NCI-H2196 treated with DMSO at 0.1 percent for 48 hours (cell line): ENCODE data around the gene SYT11.
"Not testable (repeated sequence)": the region's sequence is repeated elsewhere in the genome, so short reads cannot be mapped to it uniquely, and the experiment has no call there.

Experiments
- DNase-seq: peaks from one replicate; lab custom pipeline; 2025; ENCODE audit not compliant: unreplicated experiment; lab: John Stamatoyannopoulos, UW

The SYT11 gene, protein sequence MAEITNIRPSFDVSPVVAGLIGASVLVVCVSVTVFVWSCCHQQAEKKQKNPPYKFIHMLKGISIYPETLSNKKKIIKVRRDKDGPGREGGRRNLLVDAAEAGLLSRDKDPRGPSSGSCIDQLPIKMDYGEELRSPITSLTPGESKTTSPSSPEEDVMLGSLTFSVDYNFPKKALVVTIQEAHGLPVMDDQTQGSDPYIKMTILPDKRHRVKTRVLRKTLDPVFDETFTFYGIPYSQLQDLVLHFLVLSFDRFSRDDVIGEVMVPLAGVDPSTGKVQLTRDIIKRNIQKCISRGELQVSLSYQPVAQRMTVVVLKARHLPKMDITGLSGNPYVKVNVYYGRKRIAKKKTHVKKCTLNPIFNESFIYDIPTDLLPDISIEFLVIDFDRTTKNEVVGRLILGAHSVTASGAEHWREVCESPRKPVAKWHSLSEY

DNA sequence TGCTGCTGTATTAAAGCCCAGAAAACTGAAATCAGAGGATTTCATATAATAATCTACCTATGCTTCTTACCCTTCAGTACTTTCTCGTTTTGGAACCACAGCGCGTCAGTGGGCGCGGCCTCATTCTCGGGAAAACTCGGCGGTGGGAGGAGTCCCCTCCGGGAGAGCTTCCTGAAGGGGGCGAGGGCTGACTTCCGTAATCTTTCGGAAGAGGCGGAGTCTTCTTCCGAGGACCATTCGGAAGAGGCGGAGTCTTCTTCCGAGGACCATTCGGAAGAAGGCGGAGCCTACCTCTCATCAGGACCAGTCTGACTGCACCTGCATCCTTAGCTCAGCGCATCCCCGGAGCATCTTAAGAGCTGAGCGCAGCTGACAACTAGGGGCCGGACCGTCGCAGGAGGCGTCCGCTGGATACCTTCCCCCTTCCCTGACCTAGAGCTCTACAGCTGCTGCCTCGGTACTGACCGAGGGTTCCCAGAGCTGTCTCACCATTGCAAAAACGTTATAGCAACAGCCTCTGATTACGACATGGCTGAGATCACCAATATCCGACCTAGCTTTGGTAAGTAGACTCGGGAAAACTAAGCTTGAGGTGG, at the start of gene SYT11:
Gene SYT11 (plus strand): TSS at position 334 of the 596 bp plus-strand sequence. CDS start 195 bp downstream, at position 529.
- DNase-seq, result peak; percentile 93

DNA sequence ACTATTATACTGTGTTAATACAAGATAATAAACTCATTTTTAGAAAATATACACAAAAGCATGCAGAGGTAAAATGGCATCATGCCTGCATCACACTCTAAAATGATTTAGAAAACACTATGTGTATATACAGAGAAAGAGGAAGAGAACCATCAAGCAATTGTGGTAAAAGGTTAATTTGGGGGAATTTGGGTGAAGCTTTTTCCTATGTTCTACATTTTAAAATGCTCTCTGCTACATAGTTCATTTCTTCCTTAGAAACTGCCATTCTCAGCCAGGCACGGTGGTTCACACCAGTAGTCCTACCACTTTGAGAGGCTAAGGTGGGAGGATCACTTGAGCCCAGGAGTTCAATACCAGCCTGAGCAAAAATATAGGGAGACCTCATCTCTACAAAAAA, 46.5 kb upstream of the SYT11 start:
- no peak for DNase-seq

- no peak for DNase-seq
Measured at GRCh38 chr1:155813672-155814071, 45.7 kb upstream of the SYT11 start.

DNA sequence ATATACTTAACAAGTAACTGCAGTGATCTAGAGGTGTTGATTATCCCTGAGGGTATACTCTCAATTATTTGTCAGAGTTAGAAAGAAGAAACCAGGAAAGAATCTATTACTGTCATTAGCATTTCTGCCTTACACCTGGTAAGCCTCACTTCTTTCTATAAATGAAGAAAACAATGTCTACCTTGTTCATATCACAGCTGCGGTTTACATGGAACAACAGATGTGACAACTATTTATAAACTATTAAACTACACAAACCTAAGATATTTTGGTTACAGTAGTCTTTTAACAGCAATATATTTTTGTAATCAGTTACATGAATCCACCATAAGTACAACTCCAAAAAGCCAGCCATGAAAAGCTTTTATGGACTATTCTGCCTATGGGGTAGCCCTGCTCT, 43.0 kb upstream of the SYT11 start:
- no peak for DNase-seq

DNA sequence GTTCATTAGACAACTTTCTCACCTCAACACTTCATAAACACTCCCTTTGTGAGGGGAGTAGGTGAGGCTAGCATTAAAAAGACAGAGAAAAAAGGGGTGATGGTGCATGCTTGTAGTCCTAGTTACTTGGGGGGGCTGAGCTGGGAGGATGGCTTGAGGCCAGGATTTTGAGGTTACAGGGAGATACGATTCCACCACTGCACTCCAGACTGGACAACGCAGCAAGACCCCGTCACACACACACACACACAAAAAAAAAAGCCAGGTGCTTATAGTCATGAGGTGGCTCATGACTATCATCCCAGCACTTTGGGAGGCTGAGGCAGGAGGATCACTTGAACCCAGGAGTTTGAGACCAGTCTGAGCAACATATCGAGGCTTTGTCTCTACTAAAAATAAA, 31.9 kb upstream of the SYT11 start:
- no peak for DNase-seq

GRCh38 chr1:155831279-155831976, 27.9 kb upstream of the SYT11 start:
- no peak for DNase-seq

- DNase-seq, result no peak
Measured at GRCh38 chr1:155833665-155834295, 25.6 kb upstream of the SYT11 start.

DNA sequence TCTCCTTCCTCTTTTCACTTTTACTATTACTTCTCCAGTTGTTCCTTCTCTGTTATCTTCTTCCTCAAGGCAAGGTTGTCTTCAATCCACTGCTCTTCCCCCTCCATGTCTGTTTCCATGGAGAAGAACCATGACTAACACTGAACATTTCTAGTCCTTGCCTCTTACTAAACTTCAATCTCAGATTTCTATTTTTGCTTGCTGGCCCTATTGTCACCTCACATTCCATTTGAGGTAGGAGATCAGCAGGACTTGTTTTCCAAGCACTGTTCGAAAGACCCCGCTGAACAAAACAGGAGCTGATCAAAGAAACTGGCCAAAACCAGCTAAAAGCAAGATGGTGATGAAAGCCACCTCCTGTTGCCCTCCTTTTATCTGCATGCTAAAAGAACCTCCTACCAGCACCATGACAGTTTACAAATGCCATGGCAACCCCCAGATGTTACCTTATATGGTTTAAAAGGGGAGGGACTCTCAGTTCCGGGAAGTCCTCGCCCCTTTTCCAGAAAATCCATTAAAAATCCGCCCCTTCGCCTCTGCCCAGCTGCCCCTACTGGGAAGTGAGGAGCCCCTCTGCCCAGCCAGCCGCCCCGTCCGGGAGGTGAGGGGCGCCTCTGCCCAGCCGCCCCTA, 25.0 kb upstream of the SYT11 start:
- DNase-seq, result no peak

DNA sequence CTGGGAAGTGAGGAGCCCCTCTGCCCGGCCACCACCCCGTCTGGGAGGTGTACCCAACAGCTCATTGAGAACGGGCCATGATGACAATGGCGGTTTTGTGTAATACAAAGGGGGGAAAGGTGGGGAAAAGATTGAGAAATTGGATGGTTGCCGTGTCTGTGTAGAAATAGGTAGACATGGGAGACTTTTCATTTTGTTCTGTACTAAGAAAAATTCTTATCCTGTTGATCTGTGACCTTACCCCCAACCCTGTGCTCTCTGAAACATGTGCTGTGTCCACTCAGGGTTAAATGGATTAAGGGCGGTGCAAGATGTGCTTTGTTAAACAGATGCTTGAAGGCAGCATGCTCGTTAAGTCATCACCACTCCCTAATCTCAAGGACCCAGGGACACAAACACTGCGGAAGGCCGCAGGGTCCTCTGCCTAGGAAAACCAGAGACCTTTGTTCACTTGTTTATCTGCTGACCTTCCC, 24.4 kb upstream of the SYT11 start:
- not testable (repeated sequence) for DNase-seq

GRCh38 chr1:155835548-155835947, 23.8 kb upstream of the SYT11 start:
- no peak for DNase-seq

DNA sequence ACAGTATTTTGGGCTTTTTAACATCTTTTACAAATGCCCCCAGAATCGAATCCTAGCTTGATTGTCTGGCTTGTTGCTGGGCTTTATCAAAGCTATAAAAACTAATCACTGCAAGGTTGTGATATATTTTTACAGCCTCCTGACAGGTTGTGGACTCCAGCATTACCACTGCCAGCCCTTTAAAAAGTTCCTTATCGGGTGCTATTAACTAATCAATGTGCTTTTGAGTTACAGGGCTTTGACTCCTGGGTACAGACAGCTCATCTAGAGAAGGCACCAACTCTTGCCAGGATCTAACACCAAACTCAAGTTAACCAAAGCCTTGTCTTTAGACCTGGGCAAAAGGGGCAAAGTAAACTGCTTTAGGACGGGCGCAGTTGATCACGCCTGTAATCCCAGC, 19.0 kb upstream of the SYT11 start:
- DNase-seq, result no peak

DNA sequence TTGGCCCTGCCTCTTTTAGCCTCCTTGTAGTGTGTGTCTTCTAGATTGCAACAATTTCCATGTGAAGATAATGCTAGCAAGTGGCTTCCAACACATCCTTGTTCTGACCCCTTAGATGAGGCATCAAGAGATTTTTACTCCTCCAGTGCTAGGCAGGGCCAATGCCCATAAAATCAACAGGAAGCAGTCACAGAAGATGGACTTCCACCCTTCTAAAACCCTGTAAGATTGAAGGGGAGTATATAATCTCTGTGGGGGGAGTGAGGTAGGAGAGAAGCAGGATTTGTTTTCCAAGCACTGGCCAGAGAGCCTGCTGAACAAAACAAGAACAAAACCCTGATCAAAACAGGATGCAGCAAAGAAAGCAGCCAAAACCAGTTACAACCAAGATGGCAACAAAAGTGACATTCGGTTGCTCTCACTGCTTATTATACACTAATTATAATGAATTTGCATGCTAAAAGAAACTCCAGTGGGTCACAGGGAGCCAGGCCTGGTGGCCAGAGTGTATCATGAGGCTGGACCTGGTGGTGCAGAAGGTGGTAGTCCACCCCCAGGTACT, 14.4 kb upstream of the SYT11 start:
- no peak for DNase-seq

DNA sequence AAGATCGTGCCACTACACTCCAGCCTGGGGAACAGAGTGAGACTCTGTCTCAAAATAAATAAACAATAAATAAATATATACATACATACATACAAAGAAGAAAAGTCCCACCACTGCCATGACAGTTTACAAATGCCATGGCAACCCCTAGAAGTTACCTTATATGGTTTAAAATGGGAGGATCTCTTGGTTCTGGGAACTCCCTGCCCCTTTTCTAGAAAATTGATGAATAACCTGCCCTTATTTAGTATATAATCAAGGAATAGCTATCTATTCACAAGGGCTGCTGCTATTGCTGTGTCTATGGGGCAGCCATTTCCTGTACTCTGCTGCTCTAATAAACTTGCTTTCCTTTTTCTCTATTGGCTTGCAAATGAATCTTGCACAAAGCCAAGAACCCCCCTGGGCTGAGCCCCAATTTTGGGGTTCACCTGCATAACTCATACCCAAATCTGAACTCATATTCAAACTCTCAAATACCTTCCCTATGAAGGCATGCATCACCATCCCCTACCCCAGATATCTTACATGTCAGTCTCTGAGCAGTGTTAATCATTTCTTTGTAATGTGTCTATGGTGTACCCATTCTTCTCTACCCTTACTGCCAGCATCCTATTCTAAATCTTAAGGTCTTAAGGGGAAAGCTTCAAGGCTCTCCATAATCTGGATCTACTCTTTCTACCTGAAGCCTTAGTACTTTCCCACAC, 11.4 kb upstream of the SYT11 start:
- DNase-seq, result no peak

GRCh38 chr1:155850345-155850744, 9.0 kb upstream of the SYT11 start:
- no peak for DNase-seq

DNA sequence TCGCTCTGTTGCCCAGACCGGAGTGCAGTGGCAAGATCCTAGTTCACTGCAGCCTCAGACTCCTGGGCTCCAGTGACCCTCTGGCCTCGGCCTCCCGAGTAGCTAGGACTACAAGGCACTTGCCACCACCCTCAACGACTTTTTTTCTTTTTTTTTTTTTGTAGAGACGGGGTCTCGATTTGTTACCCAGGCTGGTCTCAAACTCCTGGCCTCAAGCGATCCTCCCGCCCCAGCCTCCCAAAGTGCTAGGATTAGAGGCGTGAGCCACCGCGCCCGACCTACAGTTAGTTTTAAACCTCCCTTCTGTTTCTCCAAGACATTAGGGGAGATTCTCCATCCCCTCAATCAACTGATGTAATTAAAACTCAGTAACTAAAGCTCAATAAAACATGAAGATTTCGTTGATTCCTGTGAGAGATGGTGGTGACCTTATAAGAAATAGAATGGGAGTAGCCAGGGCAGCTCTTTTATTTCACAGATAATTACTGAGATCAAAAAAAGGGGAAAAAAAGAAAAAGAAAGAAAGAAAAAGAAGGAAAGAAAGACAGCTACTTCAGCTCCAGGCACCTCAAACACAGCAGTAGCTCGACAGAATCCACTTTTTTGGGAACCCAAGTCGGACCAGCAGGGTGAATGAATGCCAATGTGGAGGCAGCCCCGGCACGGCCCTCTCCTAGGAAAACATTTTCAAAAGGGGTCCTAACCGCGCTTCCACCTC, 3.0 kb upstream of the SYT11 start:
- no peak for DNase-seq

DNA sequence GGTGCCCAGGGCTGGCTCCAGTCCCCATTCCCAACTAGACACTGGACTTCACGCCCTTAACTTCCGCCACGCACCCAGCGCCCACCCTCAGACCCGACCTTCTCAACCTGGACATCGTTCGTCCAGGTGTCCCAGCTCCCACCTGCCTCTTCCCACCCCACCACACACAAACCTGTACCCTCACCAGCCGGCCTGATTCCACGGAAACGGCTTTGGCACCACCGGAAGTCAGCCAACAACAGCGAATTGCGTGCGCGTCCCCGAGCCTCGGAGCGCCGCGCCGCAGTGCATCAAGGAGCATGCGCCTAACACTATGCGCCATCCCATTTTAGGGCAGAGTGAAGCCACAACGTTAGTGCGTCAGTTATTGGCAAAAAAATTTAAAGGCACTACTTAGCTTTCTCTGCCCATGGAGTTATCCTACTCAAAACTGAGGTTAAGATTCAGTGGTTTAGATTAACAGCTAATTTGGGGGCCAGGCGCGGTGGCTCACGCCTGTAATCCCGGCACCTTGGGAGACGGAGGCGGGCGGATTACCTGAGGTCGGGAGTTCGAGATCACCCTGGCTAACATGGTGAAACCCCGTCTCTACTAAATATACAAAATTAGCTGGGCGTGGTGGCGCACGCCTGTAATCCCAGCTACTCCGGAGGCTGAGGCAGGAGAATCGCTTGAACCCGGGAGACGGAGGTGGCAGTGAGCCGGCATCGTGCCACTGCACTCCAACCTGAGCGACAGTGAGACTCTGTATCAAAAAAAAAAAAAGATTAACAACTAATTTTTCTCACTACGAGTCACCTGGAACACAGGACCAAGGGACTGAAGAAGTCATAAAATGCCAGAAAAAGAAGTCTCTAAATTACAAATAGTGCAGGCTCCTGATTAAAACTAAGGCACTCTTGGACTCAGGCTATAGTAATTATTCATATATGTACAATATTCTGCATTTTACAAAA, 2.1 kb upstream of the SYT11 start, which contains the start of gene GON4L:
Gene GON4L (minus strand): TSS at position 240 of the 956 bp plus-strand sequence. CDS start 3,434 bp downstream, outside the sequence.
- peak; percentile 84 for DNase-seq

GRCh38 chr1:155858800-155859233, 550 bp upstream of the SYT11 start:
- DNase-seq, result no peak
